HG03457 (cell line): ENCODE measurements around the gene PHLDA2.

Experiments
- ATAC-seq: cut with Tn5 transposase; IDR thresholded peaks from one replicate; pipeline ENCODE4 v1.9.1; 2021; ENCODE audit warnings: moderate number of reproducible peaks; ENCODE audit not compliant: unreplicated experiment

The PHLDA2 gene

GRCh38 chr11:2899080-2899783, 30.0 kb downstream of the PHLDA2 start:
- ATAC-seq, result no peak

- ATAC-seq, result no peak
Observed at GRCh38 chr11:2898366-2899079, 30.7 kb downstream of the PHLDA2 start.

- no peak for ATAC-seq
Observed at GRCh38 chr11:2897048-2897447, 32.2 kb downstream of the PHLDA2 start.

- ATAC-seq, result no peak
Observed at GRCh38 chr11:2896047-2896446, 33.2 kb downstream of the PHLDA2 start.

- no peak for ATAC-seq
Observed at GRCh38 chr11:2893935-2894334, 35.3 kb downstream of the PHLDA2 start.

- ATAC-seq, result no peak
Observed at GRCh38 chr11:2892967-2893528, 36.2 kb downstream of the PHLDA2 start.

GRCh38 chr11:2892215-2892966, 36.8 kb downstream of the PHLDA2 start:
- no peak for ATAC-seq

- no peak for ATAC-seq
Observed at GRCh38 chr11:2891326-2892214, 37.6 kb downstream of the PHLDA2 start.

- ATAC-seq, result no peak
Observed at GRCh38 chr11:2890466-2891294, 38.5 kb downstream of the PHLDA2 start.

GRCh38 chr11:2889362-2890273, 39.6 kb downstream of the PHLDA2 start:
- no peak for ATAC-seq

- no peak for ATAC-seq
Observed at GRCh38 chr11:2888266-2888968, 40.8 kb downstream of the PHLDA2 start.

GRCh38 chr11:2887515-2888195, 41.6 kb downstream of the PHLDA2 start:
- no peak for ATAC-seq

- ATAC-seq, result no peak
Observed at GRCh38 chr11:2886936-2887335, 42.3 kb downstream of the PHLDA2 start.

- no peak for ATAC-seq
Observed at GRCh38 chr11:2886191-2886894, 42.9 kb downstream of the PHLDA2 start.

- peak; percentile 57 for ATAC-seq
Observed at GRCh38 chr11:2885678-2886081, 43.5 kb downstream of the PHLDA2 start, which contains the start of gene CDKN1C. CDKN1C (minus strand) TSS chr11:2885775; CDS start chr11:2885456, 319 bp downstream.

GRCh38 chr11:2885017-2885677, 44.1 kb downstream of the PHLDA2 start:
- ATAC-seq, result no peak
